K562 (cell line): ENCODE data around the gene PSORS1C1. TPM values are rescaled to one million over a fixed set of nuclear protein-coding genes. Genes with fewer than 3 reads are reported as not detected.

Experiments
- ATAC-seq: fragments of 200-7000 bp; cut with Tn5 transposase; 3 replicates; pipeline ENCODE4 v1.9.1; 2020; ENCODE audit warnings: moderate library complexity
- BruUV-seq: library from RNA; stranded (reverse); fragments of 400-500 nt; replicated peaks from 2 replicates; lab custom pipeline; 2021; lab: Mats Ljungman, UMichigan
- CTCF ChIA-PET: fragments of 300-600 bp; formaldehyde crosslinking; extraction: SDS; loops from one replicate; lab custom pipeline; 2021; ENCODE audit warnings: low intra/inter-chr PET ratio; lab: Yijun Ruan, JAX
- POLR2A ChIA-PET: fragments of 300-600, 350-650 bp; sonication (Branson Sonifier 250); formaldehyde crosslinking; extraction: SDS; loops from one replicate; lab custom pipeline; 2021; ENCODE audit warnings: antibody characterized with exemption, inconsistent platforms; lab: Yijun Ruan, JAX
- DNase-seq, 4 experiments: peaks; one replicate each; pipeline versions ENCODE4 v3.0.0 to v3.0.0-alpha.2; 2011 to 2018; ENCODE audit warnings: low spot score in 3 of 4, mixed read lengths in 3 of 4; ENCODE audit errors: extremely low read depth in 1 of 4
- FAIRE-seq: peaks from 2 replicates; lab custom pipeline; 2011; peaks lifted over from hg19 to GRCh38; lab: Jason Lieb, UNC
- H2AFZ ChIP-seq: 2 replicates; pipeline ENCODE4 v1.6.0; 2011; ENCODE audit warnings: low read depth, low read length, control low read depth, inconsistent platforms
- H3K27ac ChIP-seq: fragments of 200-600 bp; 3 replicates; pipeline ENCODE4 v1.8.0; 2011; ENCODE audit warnings: low read depth, mild to moderate bottlenecking, control low read depth, inconsistent platforms, low read length, moderate library complexity, mixed read lengths; ENCODE audit errors: extremely low read depth
- H3K27me3 ChIP-seq, 2 experiments: fragments of 300-600 bp in 1 of 2; 2 replicates in 1 of 2; 3 replicates in 1 of 2; pipeline versions ENCODE4 v1.6.0 to v1.8.0; 2011; ENCODE audit warnings: inconsistent platforms in 2 of 2, low read length in 2 of 2, mild to moderate bottlenecking in 1 of 2, mixed read lengths in 1 of 2, moderate library complexity in 1 of 2; ENCODE audit not compliant: control insufficient read depth in 2 of 2, insufficient read depth in 2 of 2
- H3K36me3 ChIP-seq: fragments of 300-600 bp; 3 replicates; pipeline ENCODE4 v1.8.0; 2011; ENCODE audit warnings: mild to moderate bottlenecking, low read length, inconsistent platforms; ENCODE audit not compliant: control insufficient read depth, insufficient read depth
- H3K4me1 ChIP-seq, 2 experiments: fragments of 200-600 bp in 1 of 2; replicated peaks in 1 of 2; 2 replicates in 1 of 2; 3 replicates in 1 of 2; pipeline versions ENCODE4 v1.5.1 to v1.8.0; 2011; ENCODE audit warnings: inconsistent platforms in 2 of 2, low read length in 2 of 2, mild to moderate bottlenecking in 1 of 2, mixed read lengths in 1 of 2, moderate library complexity in 1 of 2; ENCODE audit not compliant: control insufficient read depth in 2 of 2, insufficient read depth in 2 of 2
- H3K4me2 ChIP-seq: 2 replicates; pipeline ENCODE4 v1.6.1; 2011; ENCODE audit warnings: low read length, control low read depth, inconsistent platforms, mixed read lengths; ENCODE audit not compliant: insufficient read depth
- H3K4me3 ChIP-seq: fragments of 200-600 bp; sonication (generic), shearing (Covaris generic); 2 replicates; pipeline ENCODE4 v1.5.1; 2016; ENCODE audit warnings: control low read depth, inconsistent platforms
- H3K79me2 ChIP-seq: fragments of 200-600 bp; 3 replicates; pipeline ENCODE4 v1.8.0; 2011; ENCODE audit warnings: low read length, inconsistent platforms; ENCODE audit not compliant: control insufficient read depth, insufficient read depth
- H3K9ac ChIP-seq, 2 experiments: 2 replicates each; pipeline versions ENCODE4 v1.6.0 to v1.6.1; 2011; ENCODE audit warnings: low read depth in 2 of 2, low read length in 2 of 2, control low read depth in 1 of 2, inconsistent platforms in 1 of 2, mild to moderate bottlenecking in 1 of 2, mixed read lengths in 1 of 2; ENCODE audit not compliant: insufficient read depth in 1 of 2
- H3K9me1 ChIP-seq: one replicate; pipeline ENCODE4 v1.6.0; 2011; ENCODE audit warnings: inconsistent platforms, mild to moderate bottlenecking, low read length, moderate library complexity; ENCODE audit not compliant: control insufficient read depth, insufficient read depth
- H3K9me3 ChIP-seq: replicated peaks from 2 replicates; pipeline ENCODE4 v1.5.1; 2011; ENCODE audit warnings: low read depth, low read length, inconsistent platforms; ENCODE audit not compliant: control insufficient read depth, insufficient read depth
- H4K20me1 ChIP-seq: replicated peaks from 2 replicates; pipeline ENCODE4 v1.6.1; 2011; ENCODE audit warnings: low read length, inconsistent platforms, mixed read lengths; ENCODE audit not compliant: control insufficient read depth, insufficient read depth
- ATF1 ChIP-seq, 2 experiments: fragments of 450-650 bp in 1 of 2; IDR thresholded peaks; 2 replicates each; pipeline ENCODE4 v1.6.1; 2016; ENCODE audit warnings: missing compliant biosample characterization in 1 of 2, missing genetic modification characterization in 1 of 2
- CAMTA2 ChIP-seq: fragments of 250-450 bp; sonication (Bioruptor Pico); conservative IDR thresholded peaks from 2 replicates; pipeline ENCODE4 v1.5.1; 2022
- CBFA2T2 ChIP-seq: fragments of 450-650 bp; conservative IDR thresholded peaks from 2 replicates; pipeline ENCODE4 v1.6.1; 2017; ENCODE audit warnings: mild to moderate bottlenecking
- DPF2 ChIP-seq: fragments of 450-650 bp; IDR thresholded peaks from 2 replicates; pipeline ENCODE4 v1.6.1; 2016
- EP300 ChIP-seq: IDR thresholded peaks from 2 replicates; pipeline ENCODE4 v1.6.1; 2012; ENCODE audit warnings: low read length, improper control_type of control experiment
- FOXK2 ChIP-seq, 2 experiments: fragments of 450-650 bp; IDR thresholded peaks in 1 of 2; conservative IDR thresholded peaks in 1 of 2; 2 replicates each; pipeline ENCODE4 v1.6.1; 2016; ENCODE audit warnings: low read depth in 2 of 2, mild to moderate bottlenecking in 1 of 2
- FOXM1 ChIP-seq, 2 experiments: fragments of 450-650 bp in 1 of 2; sonication (generic) in 1 of 2; formaldehyde crosslinking in 1 of 2; IDR thresholded peaks; 2 replicates each; pipeline versions ENCODE4 v1.6.1 to v1.9.0; 2017 to 2022; ENCODE audit warnings: low read depth in 2 of 2, mild to moderate bottlenecking in 2 of 2, missing genetic modification reagents in 1 of 2, moderate library complexity in 1 of 2
- HDAC1 ChIP-seq, 2 experiments: fragments of 450-650 bp; IDR thresholded peaks; 2 replicates each; pipeline ENCODE4 v1.6.1; 2016 to 2017; ENCODE audit warnings: inconsistent platforms in 1 of 2, mild to moderate bottlenecking in 1 of 2, moderate library complexity in 1 of 2
- JUNB ChIP-seq: fragments of 450-650 bp; formaldehyde crosslinking; conservative IDR thresholded peaks from 2 replicates; pipeline ENCODE4 v1.4.0; 2020; ENCODE audit warnings: mild to moderate bottlenecking
- KAT2B ChIP-seq: IDR thresholded peaks from one replicate; pipeline ENCODE4 v1.6.1; 2012; ENCODE audit warnings: low read depth, mild to moderate bottlenecking, control low read depth, inconsistent platforms, low read length, moderate library complexity
- LCOR ChIP-seq: sonication (generic); formaldehyde crosslinking; IDR thresholded peaks from 2 replicates; pipeline ENCODE4 v1.8.0; 2022; ENCODE audit warnings: mild to moderate bottlenecking, missing genetic modification reagents
- MAFK ChIP-seq: IDR thresholded peaks from 2 replicates; pipeline ENCODE4 v1.6.1; 2011; ENCODE audit warnings: low read length, improper control_type of control experiment
- NCOA6 ChIP-seq: fragments of 450-650 bp; IDR thresholded peaks from 2 replicates; pipeline ENCODE4 v1.6.1; 2017; ENCODE audit warnings: mild to moderate bottlenecking
- NCOR1 ChIP-seq: fragments of 450-650 bp; IDR thresholded peaks from 2 replicates; pipeline ENCODE4 v1.6.1; 2016; ENCODE audit warnings: mild to moderate bottlenecking, moderate library complexity
- NR2F6 ChIP-seq: fragments of 450-650 bp; formaldehyde crosslinking; IDR thresholded peaks from 2 replicates; pipeline ENCODE4 v1.4.0; 2020; ENCODE audit warnings: mild to moderate bottlenecking
- PHF20 ChIP-seq: fragments of 450-650 bp; IDR thresholded peaks from 2 replicates; pipeline ENCODE4 v1.6.1; 2018; ENCODE audit not compliant: partially characterized antibody
- POLR3G ChIP-seq: IDR thresholded peaks from 2 replicates; pipeline ENCODE4 v1.6.1; 2011; ENCODE audit not compliant: insufficient read length, insufficient replicate concordance; ENCODE audit errors: extremely low read depth
- RBBP5 ChIP-seq: fragments of 200-600 bp; sonication (generic); IDR thresholded peaks from 2 replicates; pipeline ENCODE4 v1.6.1; 2012; ENCODE audit warnings: borderline replicate concordance, mild to moderate bottlenecking, low read length, control low read depth, inconsistent platforms; ENCODE audit not compliant: insufficient read depth, poor library complexity, severe bottlenecking
- RBFOX2 ChIP-seq: fragments of 200-400 bp; formaldehyde crosslinking; IDR thresholded peaks from 2 replicates; pipeline ENCODE4 v1.6.1; 2017; ENCODE audit warnings: low read depth, mild to moderate bottlenecking, low read length, moderate library complexity
- RFX1 ChIP-seq: fragments of 450-650 bp; IDR thresholded peaks from 2 replicates; pipeline ENCODE4 v1.6.1; 2016; ENCODE audit warnings: mild to moderate bottlenecking, moderate library complexity
- SMARCC2 ChIP-seq: fragments of 450-650 bp; IDR thresholded peaks from 2 replicates; pipeline ENCODE4 v1.6.1; 2017; ENCODE audit warnings: antibody characterized with exemption, moderate library complexity, mild to moderate bottlenecking, low read depth
- SOX6 ChIP-seq: fragments of 450-650 bp; IDR thresholded peaks from 2 replicates; pipeline ENCODE4 v1.6.1; 2014; ENCODE audit warnings: mild to moderate bottlenecking
- ZNF174 ChIP-seq: fragments of 250-450 bp; sonication (Bioruptor Pico); IDR thresholded peaks from 2 replicates; pipeline ENCODE4 v1.4.0; 2020; ENCODE audit warnings: mild to moderate bottlenecking
- ZNF274 ChIP-seq: IDR thresholded peaks from 2 replicates; pipeline ENCODE4 v1.6.1; 2011; ENCODE audit warnings: low read depth, mild to moderate bottlenecking, low read length, moderate library complexity, borderline replicate concordance
- WGBS: fragments of 100-300 bp; shearing (Covaris generic); methylation state at CpG from one replicate; pipeline ENCODE4 v1.1.6; 2016; ENCODE audit warnings: low coverage, mixed read lengths; ENCODE audit not compliant: insufficient coverage; ENCODE audit errors: missing lambda C conversion rate; 5-methylcytosine and 5-hydroxymethylcytosine counted together
- in situ Hi-C: fragments of 300-500 bp; cut with MboI; formaldehyde crosslinking; loops from 4 replicates; pipeline ENCODE4 v1.15.0; 2018; ENCODE audit warnings: inconsistent platforms, mixed read lengths
- intact Hi-C: fragments of 100-400 bp; cut with micrococcal nuclease; formaldehyde crosslinking; loops from 2 replicates; pipeline ENCODE4 v1.14.2; 2022
- polyA plus RNA-seq, 8 experiments: library from polyadenylated mRNA; depleted of rRNA in 4 of 8; stranded (reverse) in 5 of 8; unstranded in 3 of 8; fragments of >200 nt; fragmentation: Nextera tagmentation in 2 of 8; fragmentation: Illumina TruSeq in 1 of 8; extraction: Ambion mirVana in 2 of 8; extraction: Trizol in 1 of 8; gene quantifications; 2 replicates each; pipeline versions ENCODE4 v1.2.1 to v1.2.3, GENCODE V29; 2011 to 2014; ENCODE audit warnings: inconsistent platforms in 1 of 8, missing spikeins in 1 of 8
- total RNA-seq, 7 experiments: library from RNA; depleted of rRNA in 6 of 7; stranded (reverse); fragments of >200 nt in 6 of 7; fragmentation: Illumina TruSeq in 2 of 7; extraction: Trizol in 2 of 7; gene quantifications; 2 replicates each; pipeline versions ENCODE4 v1.2.1 to v1.2.3, GENCODE V29; 2011 to 2021; ENCODE audit warnings: low replicate concordance in 1 of 7

PSORS1C1 gene
- total and polyA plus RNA-seq, 9 of the 15 experiments (the other 6 are each of a cell fraction or from before 2014, with no cell fraction given), result 0.11 TPM; not detected in 8

DNA sequence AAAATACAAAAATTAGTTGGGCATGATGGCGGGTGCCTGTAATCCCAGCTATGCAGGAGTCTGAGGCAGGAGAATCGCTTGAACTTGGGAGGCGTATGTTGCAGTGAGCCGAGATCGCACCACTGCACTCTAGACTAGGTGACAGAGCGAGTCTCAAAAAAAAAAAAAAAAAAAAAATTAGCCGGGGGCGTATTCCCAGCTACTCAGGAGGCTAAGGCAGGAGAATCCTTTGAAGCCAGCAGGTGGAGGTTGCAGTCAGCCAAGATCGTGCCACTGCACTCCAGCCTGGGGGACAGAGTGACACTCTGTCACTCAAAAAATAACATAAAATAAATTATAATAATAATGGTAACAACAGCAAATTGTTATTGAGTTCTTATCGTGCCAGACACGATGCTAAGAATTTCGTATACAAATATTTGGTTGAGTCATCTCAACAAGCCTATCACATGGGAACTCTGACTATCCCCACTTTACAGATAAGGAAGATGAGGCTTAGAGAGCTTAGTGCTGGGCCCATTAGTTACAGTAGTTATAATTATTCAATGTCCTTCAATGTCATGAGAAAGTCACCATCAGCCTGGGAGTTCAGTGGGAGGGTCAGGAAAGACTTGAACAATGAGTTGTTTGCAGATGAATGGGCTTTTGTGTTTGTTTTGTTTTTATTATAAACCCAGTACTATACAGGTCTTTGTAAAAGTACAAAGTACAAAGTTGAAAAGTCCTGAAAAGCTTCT, 21.7 kb upstream of the PSORS1C1 start:
- no peaks in the 10 kb centered on the region for H3K9me1 ChIP-seq
- WGBS, result 6% methylated on average over 12 of the region's 12 CpGs
- H2AFZ ChIP-seq, result no peak overlapping the region
- ATAC-seq (peak; percentile 72), FAIRE-seq (no peak), DNase-seq (peak in 2 of 4 experiments; percentile 38 to 45)
- no peaks in the 10 kb centered on the region for H3K9me3 ChIP-seq
- peaks cover 0 to 16% of the 10 kb centered on the region in 2 experiments; a peak in 2 of 5 replicates for H3K27me3 ChIP-seq
- POLR2A ChIA-PET, result interaction anchor here (0.8 to 1.5 kb wide), 4 partner anchors 11 to 433 kb away, joined by 3 to 5 read pairs (median 4); partner anchors contain the start of gene PSORS1C1
- in situ Hi-C loops (no loop called here), intact Hi-C loops (no loop called here)
- H3K27ac ChIP-seq, result no peak overlapping the region
- H3K4me1 ChIP-seq, result peaks cover 0 to 2% of the 10 kb centered on the region in 2 experiments; a peak in 2 of 5 replicates
- no peaks in the 10 kb centered on the region for H4K20me1 ChIP-seq
- CTCF ChIA-PET, result no interaction called here
- no peaks in the 10 kb centered on the region for H3K36me3 ChIP-seq
- H3K4me3 ChIP-seq, result no peak overlapping the region
- H3K79me2 ChIP-seq, result no peaks in the 10 kb centered on the region
- BruUV-seq, result no TSS peak
- no peak overlapping the region for H3K4me2 ChIP-seq
- no peak overlapping the region for H3K9ac ChIP-seq
- TF ChIP-seq CAMTA2 (CRISPR knock-in tag), result no peak
- 0 out of 2 replicates have a peak, but pooled peaks have one; percentile 13 for TF ChIP-seq SOX6
- TF ChIP-seq EP300, result peak; percentile 28; the same call in 1 of the 2 replicates
- TF ChIP-seq NCOR1, result peak; percentile 42; the same call in 1 of the 2 replicates
- TF ChIP-seq NR2F6 (CRISPR knock-in tag), result no peak
- TF ChIP-seq POLR3G, result no peak
- TF ChIP-seq KAT2B, result no peak
- no peak for TF ChIP-seq RFX1
- TF ChIP-seq NCOA6, result no peak
- TF ChIP-seq LCOR (CRISPR knock-in tag), result no peak
- no peak for TF ChIP-seq RBFOX2
- TF ChIP-seq RBBP5, result no peak
- no peak for TF ChIP-seq ATF1 (CRISPR knock-in tag; IDR thresholded peaks at IDR 0.05)
- TF ChIP-seq ATF1 (tag; IDR thresholded peaks at IDR 0.05), result peak; percentile 36; the same call in 1 of the 2 replicates
- no peak for TF ChIP-seq HDAC1 (IDR thresholded peaks at IDR 0.05)
- TF ChIP-seq MAFK, result no peak
- no peak for TF ChIP-seq PHF20
- TF ChIP-seq FOXK2 (conservative IDR thresholded peaks at IDR 0.05 in 1 of 2, IDR thresholded peaks at IDR 0.05 in 1 of 2; ENCODE audit: low read depth in 2 of 2), result no peak
- TF ChIP-seq CBFA2T2, result peak; percentile 42; the same call in 1 of the 2 replicates
- TF ChIP-seq DPF2, result peak; percentile 63
- TF ChIP-seq FOXM1 (IDR thresholded peaks at IDR 0.05; ENCODE audit: low read depth), result 0 out of 2 replicates have a peak, but pooled peaks have one; percentile 41
- TF ChIP-seq FOXM1 (CRISPR knock-in tag; IDR thresholded peaks at IDR 0.05; ENCODE audit: low read depth), result no peak
- no peak for TF ChIP-seq ZNF274
- no peak for TF ChIP-seq JUNB (CRISPR knock-in tag)
- no peak for TF ChIP-seq ZNF174 (CRISPR knock-in tag)
- no peak for TF ChIP-seq SMARCC2
